Mucosa of descending colon (tissue), 3 donors: ENCODE results near the gene EPS8. TPM values are rescaled to one million over a fixed set of nuclear protein-coding genes. Genes with fewer than 3 reads are reported as not detected.

Experiments
- ATAC-seq: fragments of 200-7000 bp; cut with Tn5 transposase; one replicate; pipeline ENCODE4 v1.9.1; 2020; ENCODE audit warnings: mild to moderate bottlenecking, moderate library complexity
- DNase-seq, 3 donors: peaks; one replicate each; pipeline ENCODE4 v3.0.0-alpha.2; 2020
- H3K36me3 ChIP-seq: fragments of 200-600 bp; one replicate; pipeline ENCODE4 v1.8.0; 2021; ENCODE audit warnings: low read depth, mild to moderate bottlenecking
- H3K4me1 ChIP-seq: fragments of 200-600 bp; one replicate; pipeline ENCODE4 v1.8.0; 2021; ENCODE audit warnings: low read depth, mild to moderate bottlenecking
- H3K4me3 ChIP-seq: fragments of 200-600 bp; one replicate; pipeline ENCODE4 v1.8.0; 2021; ENCODE audit warnings: mild to moderate bottlenecking
- H3K9me3 ChIP-seq: fragments of 200-600 bp; one replicate; pipeline ENCODE4 v1.8.0; 2021; ENCODE audit warnings: mild to moderate bottlenecking
- CTCF ChIP-seq: fragments of 200-600 bp; IDR thresholded peaks from one replicate; pipeline ENCODE4 v1.8.0; 2022; ENCODE audit warnings: antibody characterized with exemption, mild to moderate bottlenecking
- intact Hi-C, 2 donors: fragments of 100-400 bp; cut with DNase I in 1 of 2; cut with micrococcal nuclease in 1 of 2; formaldehyde crosslinking; loops; one replicate each; pipeline versions ENCODE4 v1.11.0 to v1.11.1; 2022; cut with DNase I, micrococcal nuclease
- total RNA-seq, 3 donors: library from RNA; stranded (reverse); fragmentation: NEBNext Ultra II Directional in 2 of 3; extraction: Animal tissue kit (Norgen Biotek cat#: 25700) in 2 of 3; gene quantifications; one replicate each; pipeline versions ENCODE4 v1.2.1 to v1.2.4, GENCODE V29; 2021 to 2023
- donor health status: DM: no; HTN: no; CAD: no; lungs with moderate emphysema.
- donor health status: DM: no; HTN: no; CAD: no.
- donor health status: DM: no; HTN: yes; CAD: no.

Gene EPS8
- total RNA-seq, 3 donors from 2014 or later = 100 to 204 (median 135) TPM

DNA sequence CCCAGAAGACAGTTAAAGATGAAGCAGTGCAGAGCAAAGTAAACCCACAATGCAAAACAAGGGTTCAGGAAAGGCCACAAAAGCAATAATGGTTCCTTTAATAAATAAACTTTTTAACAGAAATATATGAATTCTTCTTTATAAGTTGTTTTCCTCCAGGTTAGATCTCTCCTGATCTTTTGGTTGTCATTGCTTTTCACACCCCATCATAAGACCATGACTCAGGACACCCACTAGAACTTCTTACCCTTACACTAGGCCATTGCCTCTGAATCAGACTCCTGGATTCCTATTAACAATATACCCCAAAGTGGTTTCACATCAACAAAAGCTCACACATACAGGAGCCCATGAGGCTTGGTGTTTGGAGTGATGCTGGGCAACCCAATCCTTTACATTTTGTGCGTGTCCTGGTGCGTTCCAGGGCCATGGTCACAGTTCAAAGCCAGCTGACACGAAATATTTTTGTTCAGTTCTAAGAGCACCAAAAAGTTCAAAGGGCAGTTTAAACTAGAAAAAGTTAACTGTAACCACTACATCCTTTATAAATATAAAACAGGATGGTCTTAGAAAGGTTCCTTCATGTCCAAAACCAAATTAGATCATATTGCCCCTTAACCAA, 187.0 kb downstream of the EPS8 start:
- Histone ChIP-seq H3K36me3 (no peaks in the 10 kb centered on the region), H3K9me3 (no peaks in the 10 kb centered on the region), H3K4me1 (no peaks in the 10 kb centered on the region), H3K4me3 (no peak overlapping the region)
- ATAC-seq (no peak), DNase-seq (no peak)
- TF ChIP-seq CTCF = no peak
- intact Hi-C loops = no loop called here

GRCh38 chr12:15601210-15601800, 187.9 kb downstream of the EPS8 start:
- Histone ChIP-seq H3K36me3 (no peaks in the 10 kb centered on the region), H3K4me3 (no peak overlapping the region), H3K9me3 (no peaks in the 10 kb centered on the region), H3K4me1 (no peaks in the 10 kb centered on the region)
- DNase-seq (no peak), ATAC-seq (peak; percentile 67)
- TF ChIP-seq CTCF = no peak
- intact Hi-C loops = no loop called here

DNA sequence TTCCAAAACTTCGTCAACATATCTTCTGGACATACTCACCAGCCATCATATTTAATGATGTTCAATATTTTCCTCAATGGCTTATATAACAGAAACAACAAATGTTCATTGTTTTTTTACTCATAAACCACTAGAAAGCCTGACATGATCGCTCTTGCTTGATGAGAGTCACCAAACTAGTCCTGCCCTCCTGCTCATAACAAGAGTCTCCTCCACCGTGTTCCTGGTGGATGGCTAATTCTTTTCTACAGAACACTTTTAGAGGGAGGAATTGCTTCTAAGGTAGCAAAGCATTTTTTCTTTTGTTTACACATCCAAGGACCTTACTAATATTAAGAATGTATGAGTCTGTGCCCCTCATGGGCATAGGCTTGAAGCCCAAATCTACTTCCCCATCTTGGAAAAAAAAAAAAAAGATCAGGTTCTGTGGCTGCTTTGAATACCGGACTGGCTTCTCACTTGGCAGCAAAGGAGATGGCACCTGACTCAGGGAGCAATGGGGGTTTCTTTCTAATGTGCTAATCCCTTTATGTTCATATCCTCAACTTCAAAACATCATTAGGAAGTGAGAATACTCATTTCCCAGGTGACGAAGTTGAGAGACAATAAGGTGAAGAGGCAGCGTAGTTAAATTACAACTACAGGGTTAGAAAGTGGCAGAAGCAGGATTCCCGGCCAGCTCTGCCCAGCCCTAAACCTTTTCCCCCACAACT, 188.8 kb downstream of the EPS8 start:
- Histone ChIP-seq H3K4me1 (no peaks in the 10 kb centered on the region), H3K9me3 (no peaks in the 10 kb centered on the region), H3K4me3 (no peak overlapping the region), H3K36me3 (no peaks in the 10 kb centered on the region)
- intact Hi-C loops = no loop called here
- no peak for TF ChIP-seq CTCF
- ATAC-seq (no peak), DNase-seq (no peak)

- Histone ChIP-seq H3K4me3 (no peak overlapping the region), H3K9me3 (no peaks in the 10 kb centered on the region), H3K4me1 (no peaks in the 10 kb centered on the region), H3K36me3 (no peaks in the 10 kb centered on the region)
- TF ChIP-seq CTCF = no peak
- ATAC-seq (peak; percentile 46), DNase-seq (no peak)
- intact Hi-C loops = no loop called here
Observed at GRCh38 chr12:15599266-15600037, 189.7 kb downstream of the EPS8 start.

- DNase-seq (no peak), ATAC-seq (no peak)
- intact Hi-C loops = no loop called here
- Histone ChIP-seq H3K36me3 (no peaks in the 10 kb centered on the region), H3K4me3 (no peak overlapping the region), H3K9me3 (no peaks in the 10 kb centered on the region), H3K4me1 (no peaks in the 10 kb centered on the region)
- no peak for TF ChIP-seq CTCF
Observed at GRCh38 chr12:15597125-15597830, 191.9 kb downstream of the EPS8 start.
